GM06990 (cell line): ENCODE data around the gene OR1I1.

Source experiments
- DNase-seq: peaks from one replicate; pipeline ENCODE4 v3.0.0-alpha.2; 2011; ENCODE audit not compliant: insufficient read length; ENCODE audit errors: extremely low read depth
- H3K27me3 ChIP-seq: replicated peaks from 2 replicates; pipeline ENCODE4 v1.6.0; 2011; ENCODE audit warnings: low read length; ENCODE audit not compliant: control insufficient read depth, insufficient read depth
- H3K36me3 ChIP-seq: 2 replicates; pipeline ENCODE4 v1.5.1; 2011; ENCODE audit warnings: low read length; ENCODE audit not compliant: control insufficient read depth, insufficient read depth
- H3K4me3 ChIP-seq: replicated peaks from 2 replicates; pipeline ENCODE4 v1.5.1; 2011; ENCODE audit warnings: low read depth, mild to moderate bottlenecking, control low read depth, low read length
- CTCF ChIP-seq: IDR thresholded peaks from 2 replicates; pipeline ENCODE4 v1.5.1; 2011; ENCODE audit warnings: low read length, control low read depth, mild to moderate bottlenecking, inconsistent platforms; ENCODE audit not compliant: insufficient read depth, poor library complexity, severe bottlenecking

Gene OR1I1

GRCh38 chr19:15112385-15112784 is 30.4 kb downstream of the OR1I1 start:
- peak; percentile 15 for TF ChIP-seq CTCF
- Histone ChIP-seq H3K36me3 (peaks cover 9% of the 10 kb centered on the region), H3K4me3 (no peak overlapping the region), H3K27me3 (peaks cover 2% of the 10 kb centered on the region; the same call in 1 of the 2 replicates)
- no peak for DNase-seq

- no peak for TF ChIP-seq CTCF
- no peaks in the 10 kb centered on the region; the same call in 1 of the 2 replicates for H3K27me3 ChIP-seq
- H3K4me3 ChIP-seq = no peak overlapping the region
- DNase-seq = no peak
- peaks cover 15% of the 10 kb centered on the region for H3K36me3 ChIP-seq
These were observed 31.5 kb downstream of the OR1I1 start for GRCh38 chr19:15113245-15114152.

- no peak for TF ChIP-seq CTCF
- Histone ChIP-seq H3K4me3 (no peak overlapping the region), H3K27me3 (no peaks in the 10 kb centered on the region), H3K36me3 (peaks cover 17% of the 10 kb centered on the region)
- DNase-seq = no peak
These were observed 32.1 kb downstream of the OR1I1 start for GRCh38 chr19:15114153-15114540.

- TF ChIP-seq CTCF = no peak
- H3K4me3 ChIP-seq = no peak overlapping the region
- peaks cover 19% of the 10 kb centered on the region for H3K36me3 ChIP-seq
- H3K27me3 ChIP-seq = no peaks in the 10 kb centered on the region
- DNase-seq = no peak
These were observed 33.1 kb downstream of the OR1I1 start for GRCh38 chr19:15115080-15115479.

- H3K27me3 ChIP-seq = no peaks in the 10 kb centered on the region
- peaks cover 22% of the 10 kb centered on the region for H3K36me3 ChIP-seq
- no peak for TF ChIP-seq CTCF
- no peak overlapping the region for H3K4me3 ChIP-seq
- no peak for DNase-seq
These were observed 34.0 kb downstream of the OR1I1 start for GRCh38 chr19:15115762-15116615.
